BJ (cell line): ENCODE results near the gene DLST. TPM values are rescaled to one million over a fixed set of nuclear protein-coding genes. Genes with fewer than 3 reads are reported as not detected.

Experiments used
- CTCF ChIA-PET: fragments of 350-600 bp; formaldehyde crosslinking; extraction: SDS; loops from one replicate; lab custom pipeline; 2021; ENCODE audit warnings: antibody characterized with exemption, inconsistent platforms; lab: Yijun Ruan, JAX
- POLR2A ChIA-PET: fragments of 300-600 bp; sonication (Branson Sonifier 250); formaldehyde crosslinking; extraction: SDS; loops from one replicate; lab custom pipeline; 2021; ENCODE audit warnings: antibody characterized with exemption; lab: Charles Lee
- DNase-seq: peaks from one replicate; pipeline ENCODE4 v3.0.0-alpha.2; 2011; ENCODE audit warnings: low read depth
- H3K27me3 ChIP-seq: 2 replicates; pipeline ENCODE4 v1.6.0; 2011; ENCODE audit warnings: low read length; ENCODE audit not compliant: control insufficient read depth, insufficient read depth
- H3K36me3 ChIP-seq: 2 replicates; pipeline ENCODE4 v1.5.1; 2011; ENCODE audit warnings: low read length; ENCODE audit not compliant: control insufficient read depth, insufficient read depth
- H3K4me3 ChIP-seq: 2 replicates; pipeline ENCODE4 v1.5.1; 2011; ENCODE audit warnings: low read depth, mild to moderate bottlenecking, control low read depth, low read length
- polyA plus RNA-seq: library from polyadenylated mRNA; depleted of rRNA; stranded (reverse); fragments of >200 nt; gene quantifications from 2 replicates; pipeline ENCODE4 v1.2.3, GENCODE V29; 2011
- TF ChIP-seq, protein P1 (sequence below): IDR thresholded peaks from 2 replicates; pipeline ENCODE4 v1.5.1; 2011; ENCODE audit warnings: low read depth, mild to moderate bottlenecking, control low read depth, inconsistent platforms, low read length, moderate library complexity; ENCODE audit not compliant: insufficient read depth

Gene DLST
- polyA plus RNA-seq, 1 experiment, result 150 TPM

DNA sequence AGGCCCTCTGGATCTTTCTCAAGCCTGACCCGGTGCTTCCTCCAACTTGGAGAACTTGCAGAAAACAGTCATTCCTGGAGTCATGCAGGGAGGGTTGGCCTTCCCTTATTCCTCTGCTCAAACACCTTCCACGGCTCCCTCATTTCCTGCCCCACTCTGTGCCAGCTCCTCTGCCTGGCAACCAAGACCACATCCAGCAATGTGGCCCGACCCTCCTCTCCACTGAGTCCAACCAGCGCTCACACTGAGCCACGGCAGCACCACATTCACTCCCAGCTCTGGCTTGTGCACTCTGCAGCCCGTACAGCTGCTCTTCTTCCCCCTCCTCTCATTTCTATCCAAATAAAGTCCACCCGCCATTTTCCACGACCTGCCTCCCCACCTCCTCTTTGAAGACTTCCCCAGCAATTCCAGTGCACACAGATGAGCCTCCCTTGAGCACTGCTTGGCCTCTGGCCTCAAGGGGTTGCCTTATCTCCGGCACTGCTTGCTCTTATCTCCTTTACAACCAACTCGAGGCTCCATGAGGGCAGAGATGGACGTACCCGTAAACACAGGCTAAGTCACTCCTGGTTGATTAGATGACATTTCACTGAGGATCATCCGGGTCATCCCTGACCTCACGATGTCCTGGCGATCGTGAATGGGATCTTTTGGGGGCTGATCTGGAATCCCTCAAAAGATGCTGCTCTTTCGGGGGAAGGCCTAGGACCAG is 68.3 kb downstream of the DLST start:
- CTCF ChIA-PET, result interaction anchor here (0.8 to 6.6 kb wide), 2 partner anchors 10 to 139 kb away, joined by 3 to 105 read pairs; no protein-coding TSS in a partner anchor
- TF ChIP-seq, protein P1, sequence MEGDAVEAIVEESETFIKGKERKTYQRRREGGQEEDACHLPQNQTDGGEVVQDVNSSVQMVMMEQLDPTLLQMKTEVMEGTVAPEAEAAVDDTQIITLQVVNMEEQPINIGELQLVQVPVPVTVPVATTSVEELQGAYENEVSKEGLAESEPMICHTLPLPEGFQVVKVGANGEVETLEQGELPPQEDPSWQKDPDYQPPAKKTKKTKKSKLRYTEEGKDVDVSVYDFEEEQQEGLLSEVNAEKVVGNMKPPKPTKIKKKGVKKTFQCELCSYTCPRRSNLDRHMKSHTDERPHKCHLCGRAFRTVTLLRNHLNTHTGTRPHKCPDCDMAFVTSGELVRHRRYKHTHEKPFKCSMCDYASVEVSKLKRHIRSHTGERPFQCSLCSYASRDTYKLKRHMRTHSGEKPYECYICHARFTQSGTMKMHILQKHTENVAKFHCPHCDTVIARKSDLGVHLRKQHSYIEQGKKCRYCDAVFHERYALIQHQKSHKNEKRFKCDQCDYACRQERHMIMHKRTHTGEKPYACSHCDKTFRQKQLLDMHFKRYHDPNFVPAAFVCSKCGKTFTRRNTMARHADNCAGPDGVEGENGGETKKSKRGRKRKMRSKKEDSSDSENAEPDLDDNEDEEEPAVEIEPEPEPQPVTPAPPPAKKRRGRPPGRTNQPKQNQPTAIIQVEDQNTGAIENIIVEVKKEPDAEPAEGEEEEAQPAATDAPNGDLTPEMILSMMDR, result no peak
- POLR2A ChIA-PET, result interaction anchor here (0.8 kb wide), 1 partner anchor 39 kb away, joined by 3 read pairs; no protein-coding TSS in a partner anchor
- Histone ChIP-seq H3K27me3 (no peaks in the 10 kb centered on the region; the same call in 1 of the 2 replicates), H3K4me3 (no peak overlapping the region), H3K36me3 (peaks cover 6% of the 10 kb centered on the region)
- no peak for DNase-seq

DNA sequence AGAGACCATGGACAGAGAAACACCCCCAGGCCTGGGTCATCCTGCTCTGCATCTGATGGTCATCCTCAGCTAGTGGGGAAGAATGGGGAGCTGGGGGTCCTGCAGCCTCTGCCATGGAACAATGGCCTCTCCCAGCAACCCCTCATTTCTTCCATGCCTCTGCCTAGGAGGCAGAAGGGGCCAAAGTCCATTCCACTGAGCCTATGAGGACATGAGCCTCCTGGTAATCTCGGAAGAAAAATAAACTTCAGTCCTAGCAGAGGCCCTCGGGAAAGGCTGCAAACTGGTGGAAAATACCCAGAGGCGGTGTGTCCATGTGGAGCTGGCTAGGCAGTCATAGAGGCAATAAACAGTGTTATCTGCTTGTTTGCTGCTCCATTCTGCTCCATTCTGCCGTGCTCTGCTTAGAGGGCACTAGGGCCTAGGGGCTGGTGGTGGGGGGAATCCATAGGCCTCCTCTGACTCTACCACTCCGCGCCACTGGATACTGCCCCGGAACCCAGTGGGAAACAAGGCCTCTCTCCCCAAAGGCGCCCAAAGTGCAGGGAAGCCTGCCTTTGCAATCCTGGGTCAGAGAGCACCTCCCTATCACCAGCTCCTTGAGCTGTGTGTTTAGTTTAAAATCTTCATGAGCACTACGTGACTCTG is 69.2 kb downstream of the DLST start:
- peaks cover 2% of the 10 kb centered on the region; the same call in 1 of the 2 replicates for H3K36me3 ChIP-seq
- no peak overlapping the region for H3K4me3 ChIP-seq
- TF ChIP-seq, protein P1, result no peak
- no peak for DNase-seq
- ChIA-PET POLR2A (no interaction called here), CTCF (interaction anchor here (0.6 to 5.1 kb wide), 3 partner anchors 8 to 138 kb away, joined by 3 to 29 read pairs (median 14); no protein-coding TSS in a partner anchor)
- H3K27me3 ChIP-seq, result no peaks in the 10 kb centered on the region; the same call in none of the 2 replicates

DNA sequence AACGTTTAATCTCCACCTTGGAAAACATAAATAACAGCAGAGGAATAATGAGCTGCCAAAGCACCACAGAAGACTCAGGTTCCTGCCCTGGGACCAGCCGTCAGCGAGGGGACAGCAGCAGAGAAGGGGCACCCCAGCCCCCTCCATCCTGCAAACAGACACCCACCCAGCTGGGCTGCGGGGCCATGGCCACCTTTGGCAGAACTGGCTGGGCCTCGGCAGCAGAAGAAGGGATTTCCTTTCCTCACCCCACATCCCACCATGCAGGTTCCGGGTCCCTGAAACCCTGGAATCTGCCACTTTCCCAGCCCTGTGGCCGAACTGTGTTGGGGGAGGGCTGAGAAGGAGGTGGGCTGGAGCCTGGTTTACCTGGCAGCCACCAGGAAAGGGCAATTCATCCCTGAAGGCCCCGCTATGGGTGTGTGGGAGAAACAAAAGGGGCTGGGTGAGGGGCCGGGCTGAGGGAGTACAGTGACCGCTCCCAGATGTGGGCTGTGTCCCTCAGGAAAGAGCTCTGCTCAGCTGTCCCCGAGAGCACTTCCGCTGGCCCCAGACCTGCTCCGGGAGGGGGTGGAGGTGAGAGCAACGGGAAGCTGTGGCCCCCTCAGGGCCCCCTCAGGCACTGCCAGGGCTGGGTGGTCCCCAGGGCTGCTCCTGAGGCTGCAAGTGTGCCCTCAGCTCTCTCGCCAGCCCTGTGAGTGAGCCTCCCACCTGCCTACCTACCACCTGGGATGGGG is 69.9 kb downstream of the DLST start:
- no peak overlapping the region for H3K4me3 ChIP-seq
- no peaks in the 10 kb centered on the region; the same call in none of the 2 replicates for H3K27me3 ChIP-seq
- TF ChIP-seq, protein P1, result no peak
- no peak for DNase-seq
- ChIA-PET POLR2A (no interaction called here), CTCF (interaction anchor here (0.6 to 5.1 kb wide), 3 partner anchors 9 to 137 kb away, joined by 3 to 29 read pairs (median 14); no protein-coding TSS in a partner anchor)
- peaks cover 2% of the 10 kb centered on the region; the same call in 1 of the 2 replicates for H3K36me3 ChIP-seq

DNA sequence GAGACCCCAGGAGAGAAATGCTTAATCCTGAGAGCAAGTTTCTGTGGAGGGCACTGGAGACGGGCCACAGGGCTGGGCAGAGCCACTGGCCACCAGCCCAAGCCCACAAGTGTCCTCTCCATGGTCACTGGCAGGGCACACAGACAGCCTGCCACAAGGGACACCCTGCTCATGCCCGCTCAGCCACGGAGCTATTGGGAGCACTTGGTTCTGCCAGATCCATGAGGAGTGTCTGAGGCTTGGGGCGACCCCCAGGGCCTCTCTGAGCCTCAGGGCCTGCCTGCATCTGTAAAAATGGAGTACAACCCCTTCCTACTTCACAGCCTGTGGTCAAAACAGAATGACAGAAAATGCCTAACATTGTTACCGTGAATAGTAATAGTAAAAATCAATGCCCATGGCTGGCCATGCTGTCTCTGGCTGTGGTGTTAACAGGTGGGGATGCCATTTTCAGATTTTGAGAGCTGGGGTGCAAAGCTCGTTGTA is 70.5 kb downstream of the DLST start:
- Histone ChIP-seq H3K4me3 (no peak overlapping the region), H3K27me3 (no peaks in the 10 kb centered on the region; the same call in none of the 2 replicates), H3K36me3 (peaks cover 2% of the 10 kb centered on the region; the same call in 1 of the 2 replicates)
- no peak for DNase-seq
- TF ChIP-seq, protein P1, result no peak
- CTCF ChIA-PET, result interaction anchor here (1.1 to 5.1 kb wide), 6 partner anchors 7 to 137 kb away, joined by 3 to 29 read pairs (median 9); no protein-coding TSS in a partner anchor
- POLR2A ChIA-PET, result no interaction called here
